Brain microvascular endothelial cell (primary cell): ENCODE data around the gene ZNF408.

ENCODE experiments used
- DNase-seq: peaks from one replicate; pipeline ENCODE4 v3.0.0-alpha.2; 2020
- H3K27ac ChIP-seq: fragments of 250-450 bp; sonication (Bioruptor Pico); 2 replicates; pipeline ENCODE4 v1.5.1; 2020; ENCODE audit warnings: mild to moderate bottlenecking, moderate library complexity
- H3K27me3 ChIP-seq: fragments of 250-450 bp; sonication (Bioruptor Pico); replicated peaks from 2 replicates; pipeline ENCODE4 v1.5.1; 2020; ENCODE audit warnings: mild to moderate bottlenecking
- H3K36me3 ChIP-seq: fragments of 250-450 bp; sonication (Bioruptor Pico); replicated peaks from 2 replicates; pipeline ENCODE4 v1.5.1; 2020; ENCODE audit warnings: mild to moderate bottlenecking
- H3K4me3 ChIP-seq: 2 replicates; pipeline ENCODE4 v1.5.1; 2011; ENCODE audit warnings: low read depth, mild to moderate bottlenecking, control low read depth, low read length, moderate library complexity
- in situ Hi-C: cut with HindIII; loops from 2 replicates; pipeline ENCODE4 v1.10.0; 2017; ENCODE audit warnings: low sequenced_read_pairs, low pct_ligation_motif_present
- TF ChIP-seq, protein P1 (sequence below): IDR thresholded peaks from 2 replicates; pipeline ENCODE4 v1.5.1; 2011; ENCODE audit warnings: low read depth, mild to moderate bottlenecking, moderate library complexity, low read length, control low read depth, inconsistent platforms; ENCODE audit errors: missing control alignments

ZNF408 gene

DNA sequence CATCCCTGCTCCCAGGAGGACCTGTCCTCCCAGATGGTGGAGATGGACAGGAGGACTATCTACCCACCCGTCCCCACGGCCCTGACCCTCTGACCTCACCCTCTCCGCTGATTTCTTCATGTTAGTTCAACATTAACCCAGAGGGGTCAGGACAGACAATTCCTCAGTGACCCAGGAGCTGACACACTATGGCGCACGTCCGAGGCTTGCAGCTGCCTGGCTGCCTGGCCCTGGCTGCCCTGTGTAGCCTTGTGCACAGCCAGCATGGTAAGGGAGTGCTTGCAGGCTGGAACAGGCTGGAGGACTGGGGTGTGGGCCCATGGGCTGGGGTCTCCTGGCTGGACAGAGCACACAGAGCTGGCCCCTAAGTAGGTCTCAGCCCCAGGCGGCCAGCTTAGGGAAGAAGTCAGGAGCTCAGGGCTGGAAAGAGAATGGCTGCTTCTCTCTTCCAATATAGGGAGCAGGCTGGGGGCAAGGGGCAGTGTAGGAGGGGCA lies 18.3 kb downstream of the ZNF408 start, which contains the start of gene F2:
Gene F2 (plus strand): TSS at position 166 of the 495 bp plus-strand sequence. CDS start 23 bp downstream, at position 189.
- no peak for DNase-seq
- Histone ChIP-seq H3K36me3 (no peaks in the 10 kb centered on the region), H3K27me3 (no peaks in the 10 kb centered on the region), H3K27ac (no peak within 1 kb of the TSS), H3K4me3 (no peak within 1 kb of the TSS)
- in situ Hi-C loops: no loop called here
- TF ChIP-seq, protein P1, sequence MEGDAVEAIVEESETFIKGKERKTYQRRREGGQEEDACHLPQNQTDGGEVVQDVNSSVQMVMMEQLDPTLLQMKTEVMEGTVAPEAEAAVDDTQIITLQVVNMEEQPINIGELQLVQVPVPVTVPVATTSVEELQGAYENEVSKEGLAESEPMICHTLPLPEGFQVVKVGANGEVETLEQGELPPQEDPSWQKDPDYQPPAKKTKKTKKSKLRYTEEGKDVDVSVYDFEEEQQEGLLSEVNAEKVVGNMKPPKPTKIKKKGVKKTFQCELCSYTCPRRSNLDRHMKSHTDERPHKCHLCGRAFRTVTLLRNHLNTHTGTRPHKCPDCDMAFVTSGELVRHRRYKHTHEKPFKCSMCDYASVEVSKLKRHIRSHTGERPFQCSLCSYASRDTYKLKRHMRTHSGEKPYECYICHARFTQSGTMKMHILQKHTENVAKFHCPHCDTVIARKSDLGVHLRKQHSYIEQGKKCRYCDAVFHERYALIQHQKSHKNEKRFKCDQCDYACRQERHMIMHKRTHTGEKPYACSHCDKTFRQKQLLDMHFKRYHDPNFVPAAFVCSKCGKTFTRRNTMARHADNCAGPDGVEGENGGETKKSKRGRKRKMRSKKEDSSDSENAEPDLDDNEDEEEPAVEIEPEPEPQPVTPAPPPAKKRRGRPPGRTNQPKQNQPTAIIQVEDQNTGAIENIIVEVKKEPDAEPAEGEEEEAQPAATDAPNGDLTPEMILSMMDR: no peak

DNA sequence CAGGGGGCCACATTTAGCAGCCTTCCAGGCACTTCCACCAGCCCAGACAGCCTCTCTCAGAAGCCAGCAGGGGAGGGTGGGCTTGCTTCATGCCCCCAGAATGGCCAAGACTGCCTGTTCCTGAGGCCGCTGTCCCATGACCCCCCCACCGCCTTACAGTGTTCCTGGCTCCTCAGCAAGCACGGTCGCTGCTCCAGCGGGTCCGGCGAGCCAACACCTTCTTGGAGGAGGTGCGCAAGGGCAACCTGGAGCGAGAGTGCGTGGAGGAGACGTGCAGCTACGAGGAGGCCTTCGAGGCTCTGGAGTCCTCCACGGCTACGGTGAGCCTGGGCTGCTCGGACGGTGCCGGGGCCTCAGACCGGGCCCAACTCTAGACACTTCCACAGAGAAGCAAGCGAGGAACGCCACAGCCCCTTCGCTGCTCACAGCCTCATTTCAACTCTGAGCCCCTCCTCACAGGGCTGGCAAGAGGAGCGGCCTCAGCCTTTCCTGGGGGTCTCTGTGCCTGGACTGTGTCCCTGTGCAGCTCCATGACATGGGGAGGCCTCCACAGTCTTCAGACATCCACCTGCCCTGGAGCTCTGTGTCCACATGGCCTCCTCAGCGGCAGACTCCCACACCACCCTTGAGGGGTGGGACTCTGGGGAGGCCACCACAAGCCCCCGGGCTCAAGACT lies 18.9 kb downstream of the ZNF408 start:
- in situ Hi-C loops: no loop called here
- no peak for DNase-seq
- TF ChIP-seq, protein P1: no peak
- Histone ChIP-seq H3K36me3 (no peaks in the 10 kb centered on the region), H3K27me3 (no peaks in the 10 kb centered on the region), H3K27ac (no peak overlapping the region), H3K4me3 (no peak overlapping the region)

DNA sequence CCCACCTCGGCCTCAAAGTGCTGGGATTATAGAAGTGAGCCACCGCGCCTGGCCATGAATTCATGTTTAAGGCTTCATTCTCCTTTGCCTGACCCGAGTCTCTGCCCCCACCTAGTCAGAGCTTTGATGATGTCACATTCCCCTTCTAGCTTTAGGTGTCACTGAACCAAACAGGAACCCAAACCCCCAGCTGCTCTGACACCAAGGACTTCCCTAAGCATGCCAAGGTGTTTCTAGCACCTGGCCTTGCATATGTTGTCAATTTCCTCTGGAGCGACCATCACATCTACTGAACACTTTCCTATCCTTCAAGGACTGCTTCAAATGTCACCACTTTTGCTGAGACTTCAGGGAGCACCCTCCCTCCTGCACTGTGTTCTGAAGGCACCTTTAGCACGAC lies 20.5 kb downstream of the ZNF408 start:
- TF ChIP-seq, protein P1: no peak
- Histone ChIP-seq H3K4me3 (no peak overlapping the region), H3K27me3 (no peaks in the 10 kb centered on the region), H3K36me3 (no peaks in the 10 kb centered on the region), H3K27ac (no peak overlapping the region)
- DNase-seq: no peak
- in situ Hi-C loops: no loop called here

DNA sequence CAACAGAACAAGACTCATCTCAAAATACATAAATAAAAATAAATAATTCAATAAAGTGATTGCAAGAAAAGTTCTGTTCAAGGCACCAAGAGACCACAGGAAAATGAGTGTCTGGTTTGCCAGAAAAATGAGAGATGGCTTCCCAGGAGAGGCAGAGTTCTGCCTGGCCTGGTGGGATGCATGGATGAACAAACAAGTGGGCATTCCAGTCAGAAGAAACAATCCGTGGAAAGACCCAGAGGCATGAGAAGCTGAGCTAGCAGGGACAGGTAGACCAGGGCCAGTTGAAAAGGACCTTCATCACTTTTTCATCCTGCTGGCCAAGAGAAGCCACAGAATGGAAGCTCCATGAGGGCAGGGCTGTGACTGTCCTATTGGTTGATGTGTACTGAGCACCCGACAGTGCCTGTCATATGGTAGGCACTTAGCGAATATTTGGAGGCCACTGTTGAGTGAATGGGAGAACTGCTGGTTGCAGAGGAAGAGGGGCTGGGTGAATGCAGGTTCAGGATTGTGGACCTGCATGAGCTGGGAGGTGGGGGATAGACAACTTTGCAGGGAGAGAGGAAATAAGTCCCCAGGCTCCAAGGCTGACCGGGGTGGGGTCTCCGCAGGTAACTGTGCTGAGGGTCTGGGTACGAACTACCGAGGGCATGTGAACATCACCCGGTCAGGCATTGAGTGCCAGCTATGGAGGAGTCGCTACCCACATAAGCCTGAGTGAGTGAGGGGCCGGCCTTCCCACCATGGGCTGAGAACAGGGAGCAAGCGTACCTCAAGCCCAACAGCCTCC lies 21.9 kb downstream of the ZNF408 start:
- no peaks in the 10 kb centered on the region for H3K36me3 ChIP-seq
- TF ChIP-seq, protein P1: no peak
- H3K4me3 ChIP-seq: no peak overlapping the region
- DNase-seq: no peak
- in situ Hi-C loops: no loop called here
- H3K27me3 ChIP-seq: no peaks in the 10 kb centered on the region
- no peak overlapping the region for H3K27ac ChIP-seq

DNA sequence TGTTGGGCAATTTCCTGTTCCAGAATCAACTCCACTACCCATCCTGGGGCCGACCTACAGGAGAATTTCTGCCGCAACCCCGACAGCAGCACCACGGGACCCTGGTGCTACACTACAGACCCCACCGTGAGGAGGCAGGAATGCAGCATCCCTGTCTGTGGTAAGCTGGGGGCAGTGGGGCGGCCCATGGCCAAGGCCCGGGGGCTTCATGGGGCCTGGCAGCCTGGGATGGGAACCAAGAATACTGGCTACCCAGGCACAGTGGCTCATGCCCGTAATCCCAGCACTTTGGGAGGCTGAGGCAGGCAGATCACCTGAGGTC lies 22.5 kb downstream of the ZNF408 start:
- Histone ChIP-seq H3K27ac (no peak overlapping the region), H3K4me3 (no peak overlapping the region), H3K36me3 (no peaks in the 10 kb centered on the region), H3K27me3 (no peaks in the 10 kb centered on the region)
- in situ Hi-C loops: no loop called here
- TF ChIP-seq, protein P1: no peak
- DNase-seq: no peak
